Measurements from ENCODE around the gene NEK7. TPM values are rescaled to one million over a fixed set of nuclear protein-coding genes. Genes with fewer than 3 reads are reported as not detected.

NEK7 gene
- total and polyA plus RNA-seq, 2 of the 8 experiments (the other 6 are each of a cell fraction or from before 2014, with no cell fraction given): 5.1 to 10.0 TPM

GRCh38 chr1:198123133-198123532 is 33.7 kb upstream of the NEK7 start (continued):
- TF ChIP-seq ATF2 (IDR thresholded peaks at IDR 0.05; ENCODE audit: low read length) (no peak), ZNF274 (IDR thresholded peaks at IDR 0.05; ENCODE audit: borderline replicate concordance, extremely low read depth, low read length) (no peak), ASH2L (IDR thresholded peaks at IDR 0.05; ENCODE audit: low read length) (no peak), POU5F1 (IDR thresholded peaks at IDR 0.05; ENCODE audit: low read depth, low read length) (no peak), NANOG (IDR thresholded peaks at IDR 0.05; ENCODE audit: insufficient read depth, low read depth, low read length, poor library complexity, severe bottlenecking) (no peak), E2F6 (IDR thresholded peaks at IDR 0.05) (no peak), TCF12 (IDR thresholded peaks at IDR 0.05; ENCODE audit: low read depth, low read length) (no peak), SRF (IDR thresholded peaks at IDR 0.05; ENCODE audit: low read depth, low read length) (no peak), HDAC2 (IDR thresholded peaks at IDR 0.05; ENCODE audit: borderline replicate concordance in 1 of 2, low read depth in 2 of 2, low read length in 2 of 2) (no peak)

Data from H1 (cell line).